WTC11 (cell line): ENCODE measurements around the gene PTPRG.

Source experiments
- GABPB1 ChIP-seq: sonication (generic); formaldehyde crosslinking; IDR thresholded peaks from 2 replicates; pipeline ENCODE4 v1.8.1; 2023; ENCODE audit warnings: mild to moderate bottlenecking, missing genetic modification reagents
- RELA ChIP-seq: sonication (generic); formaldehyde crosslinking; IDR thresholded peaks from 2 replicates; pipeline ENCODE4 v1.8.1; 2022; ENCODE audit warnings: missing genetic modification reagents, mild to moderate bottlenecking, borderline replicate concordance
- TF ChIP-seq, protein P1 (sequence below): fragments of 200-600 bp; IDR thresholded peaks from 2 replicates; pipeline ENCODE4 v1.8.0; 2022; ENCODE audit warnings: antibody characterized with exemption

DNA sequence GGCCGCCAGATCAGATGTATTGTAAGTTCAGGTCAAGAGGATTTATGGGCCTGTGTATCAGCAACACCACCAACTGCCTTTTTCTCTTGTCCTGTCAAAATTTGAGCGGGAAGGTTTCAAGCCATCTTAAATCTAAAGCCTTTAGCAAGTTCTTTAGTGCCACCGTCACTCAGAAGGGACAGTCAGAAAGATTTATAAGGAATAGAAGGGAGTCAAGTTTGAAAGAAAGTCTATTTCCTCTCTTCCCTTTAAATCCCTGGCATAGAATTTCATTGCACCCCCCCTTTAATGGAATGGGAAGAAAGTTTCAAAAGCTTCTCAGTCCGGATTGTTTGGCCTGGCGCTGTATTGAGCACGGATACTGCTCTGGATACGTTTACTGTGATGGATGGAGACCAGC is 452.6 kb downstream of the PTPRG start:
- TF ChIP-seq, protein P1, sequence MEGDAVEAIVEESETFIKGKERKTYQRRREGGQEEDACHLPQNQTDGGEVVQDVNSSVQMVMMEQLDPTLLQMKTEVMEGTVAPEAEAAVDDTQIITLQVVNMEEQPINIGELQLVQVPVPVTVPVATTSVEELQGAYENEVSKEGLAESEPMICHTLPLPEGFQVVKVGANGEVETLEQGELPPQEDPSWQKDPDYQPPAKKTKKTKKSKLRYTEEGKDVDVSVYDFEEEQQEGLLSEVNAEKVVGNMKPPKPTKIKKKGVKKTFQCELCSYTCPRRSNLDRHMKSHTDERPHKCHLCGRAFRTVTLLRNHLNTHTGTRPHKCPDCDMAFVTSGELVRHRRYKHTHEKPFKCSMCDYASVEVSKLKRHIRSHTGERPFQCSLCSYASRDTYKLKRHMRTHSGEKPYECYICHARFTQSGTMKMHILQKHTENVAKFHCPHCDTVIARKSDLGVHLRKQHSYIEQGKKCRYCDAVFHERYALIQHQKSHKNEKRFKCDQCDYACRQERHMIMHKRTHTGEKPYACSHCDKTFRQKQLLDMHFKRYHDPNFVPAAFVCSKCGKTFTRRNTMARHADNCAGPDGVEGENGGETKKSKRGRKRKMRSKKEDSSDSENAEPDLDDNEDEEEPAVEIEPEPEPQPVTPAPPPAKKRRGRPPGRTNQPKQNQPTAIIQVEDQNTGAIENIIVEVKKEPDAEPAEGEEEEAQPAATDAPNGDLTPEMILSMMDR = no peak
- TF ChIP-seq GABPB1 (CRISPR knock-in tag) = no peak
- no peak for TF ChIP-seq RELA (CRISPR knock-in tag)
